H54 (cell line): Measurements from ENCODE around the gene COA8.

Source experiments
- DNase-seq: peaks from one replicate; pipeline ENCODE4 v3.0.0; 2011; ENCODE audit warnings: low spot score, mixed read lengths; ENCODE audit not compliant: insufficient read length
- FAIRE-seq: peaks from 3 replicates; lab custom pipeline; 2011; peaks lifted over from hg19 to GRCh38; lab: Jason Lieb, UNC
- POLR2A ChIP-seq: IDR thresholded peaks from 2 replicates; pipeline ENCODE4 v1.6.1; 2011; ENCODE audit warnings: low read depth, mild to moderate bottlenecking, low read length

COA8 gene

GRCh38 chr14:103545915-103546651, 16.7 kb upstream of the COA8 start:
- no peak for TF ChIP-seq POLR2A
- FAIRE-seq (no peak), DNase-seq (no peak)

GRCh38 chr14:103546652-103547454, 15.9 kb upstream of the COA8 start:
- TF ChIP-seq POLR2A, result no peak
- FAIRE-seq (peak; percentile 61), DNase-seq (peak; percentile 76)

- TF ChIP-seq POLR2A, result no peak
- FAIRE-seq, result no peak
- no peak for DNase-seq
Measured at GRCh38 chr14:103547455-103547940, 15.3 kb upstream of the COA8 start.

GRCh38 chr14:103547941-103548462, 14.8 kb upstream of the COA8 start:
- DNase-seq (no peak), FAIRE-seq (no peak)
- no peak for TF ChIP-seq POLR2A

DNA sequence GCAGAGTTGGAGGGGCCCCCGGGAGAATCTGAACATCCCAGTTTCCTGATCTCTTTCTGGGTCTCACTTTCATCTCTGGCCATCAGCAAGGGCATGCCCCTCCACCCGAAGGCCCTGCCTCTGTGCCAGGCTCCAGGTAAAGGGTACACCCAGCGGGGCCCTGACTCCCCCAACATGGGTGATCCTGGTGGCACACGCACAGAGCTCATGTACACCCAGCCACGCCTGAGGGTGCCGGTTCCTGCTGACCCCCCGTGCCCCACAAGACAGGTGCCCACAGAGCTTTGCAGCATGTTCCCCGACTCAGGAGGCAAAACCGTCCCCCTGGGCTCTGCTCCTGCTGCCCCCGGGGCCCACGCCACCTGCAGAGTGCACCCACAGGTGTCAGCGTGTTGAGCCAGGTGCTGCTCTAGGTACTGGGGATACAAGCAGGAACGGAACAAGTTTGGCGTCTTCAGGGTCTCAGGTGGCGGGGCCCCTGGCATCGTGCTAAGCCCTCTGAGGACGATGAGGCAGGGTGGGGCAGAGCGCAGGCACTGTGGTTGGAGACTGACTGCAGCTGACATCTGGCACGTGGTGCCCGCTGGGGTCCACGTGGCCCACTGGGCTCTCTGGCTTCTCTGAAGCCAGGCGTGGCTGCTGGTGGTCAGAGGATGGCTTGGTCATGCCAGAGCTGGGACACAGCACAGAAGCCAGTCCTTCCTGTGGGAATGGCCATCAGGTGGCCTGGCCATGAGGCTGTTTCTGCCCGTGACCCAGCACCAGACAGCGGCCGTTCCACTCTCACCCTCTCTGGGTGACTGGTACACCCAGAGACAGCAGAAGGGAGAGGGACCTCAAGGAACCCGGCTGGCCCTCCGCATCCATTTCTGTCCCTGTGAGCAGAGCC, 14.1 kb upstream of the COA8 start:
- TF ChIP-seq POLR2A, result no peak
- DNase-seq (no peak), FAIRE-seq (no peak)

DNA sequence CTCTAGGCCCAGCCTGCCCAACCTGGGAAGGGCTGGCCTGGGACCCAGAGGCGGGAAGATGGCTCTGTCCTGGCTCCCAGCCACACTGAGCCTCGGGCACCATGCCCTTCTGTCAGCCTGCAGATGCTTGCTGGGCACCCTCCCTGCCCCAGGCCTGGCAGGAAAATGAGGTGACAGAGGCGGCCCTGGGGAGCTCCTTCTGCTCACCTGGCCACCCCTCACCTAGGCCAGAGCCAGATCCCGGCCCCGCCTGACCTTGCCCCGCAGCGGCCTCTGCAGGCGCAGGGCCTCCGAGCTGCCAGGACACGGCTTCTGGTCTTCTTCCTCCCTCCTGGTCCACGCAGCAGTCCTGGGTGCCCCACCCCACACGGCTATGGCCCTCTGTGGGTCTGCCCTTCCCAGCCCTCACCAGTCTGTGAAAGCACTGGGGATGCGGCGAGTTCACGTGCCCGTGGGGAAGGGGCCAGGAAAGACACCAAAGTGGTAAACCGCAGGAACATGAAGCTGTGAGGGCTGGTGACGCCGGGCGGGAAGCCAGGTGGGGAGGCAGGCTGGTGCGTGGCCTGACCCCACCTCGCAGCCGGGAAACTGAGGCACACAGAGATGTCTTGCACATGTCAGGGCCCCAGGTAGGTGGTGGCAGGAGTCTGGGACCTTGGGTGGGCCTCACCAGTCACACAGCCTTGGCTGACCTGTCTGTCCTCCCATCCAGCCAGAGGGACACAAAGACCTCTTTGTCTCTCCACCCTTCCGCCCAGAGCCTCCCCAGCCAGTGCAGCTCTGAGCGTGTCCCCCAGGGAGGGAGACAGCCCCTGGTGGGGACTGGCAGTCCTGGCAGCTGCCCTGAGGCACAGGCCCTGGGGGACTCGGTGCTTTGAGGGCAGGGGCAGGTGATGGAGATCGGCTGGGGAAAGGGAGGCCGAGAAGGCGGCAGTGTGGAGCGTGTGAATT, 13.1 kb upstream of the COA8 start:
- no peak for DNase-seq
- no peak for TF ChIP-seq POLR2A
- no peak for FAIRE-seq

DNA sequence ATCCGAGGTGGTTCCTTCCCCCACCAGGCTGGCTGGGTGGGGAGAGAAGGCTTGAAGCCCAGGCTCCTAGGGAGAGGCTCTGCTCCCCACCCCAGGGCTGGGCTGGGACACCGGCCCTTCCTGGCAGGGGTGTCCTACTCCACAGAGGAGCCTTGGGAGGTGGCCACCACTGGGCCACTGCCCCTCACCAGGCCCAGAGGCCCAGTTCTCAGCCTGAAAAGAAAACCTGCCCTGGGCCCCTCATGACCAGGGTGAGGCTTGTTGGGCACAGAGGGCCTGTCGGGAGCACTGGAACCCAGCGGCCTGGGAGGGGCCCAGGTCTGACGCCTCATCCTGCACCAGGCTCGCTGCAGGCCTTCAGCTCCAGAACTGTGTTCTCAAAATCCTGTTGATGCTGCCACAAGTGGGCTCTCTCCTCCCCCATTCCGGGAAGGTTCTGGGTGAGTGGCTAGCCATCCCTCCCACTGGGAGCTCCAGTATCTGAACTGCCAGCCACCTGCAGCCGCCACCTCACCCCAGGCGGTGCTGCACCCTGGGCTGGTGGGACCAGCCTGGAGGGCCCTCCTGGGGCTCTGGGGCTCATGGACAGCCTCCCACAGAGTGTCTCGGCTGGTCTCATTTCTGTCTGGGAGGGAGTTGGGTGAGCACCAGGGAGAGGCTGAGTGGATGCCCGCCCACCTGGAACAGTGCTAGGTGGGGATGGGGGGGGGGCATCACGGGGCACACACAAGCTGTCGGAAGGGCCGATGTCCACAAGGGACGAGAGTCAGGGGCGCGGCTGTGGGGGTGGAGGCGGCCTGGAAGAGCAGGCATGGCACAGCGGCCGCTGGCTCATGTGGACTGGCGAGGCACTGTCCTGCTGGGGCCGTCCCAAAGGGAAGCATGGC, 12.1 kb upstream of the COA8 start:
- FAIRE-seq (no peak), DNase-seq (no peak)
- no peak for TF ChIP-seq POLR2A

DNA sequence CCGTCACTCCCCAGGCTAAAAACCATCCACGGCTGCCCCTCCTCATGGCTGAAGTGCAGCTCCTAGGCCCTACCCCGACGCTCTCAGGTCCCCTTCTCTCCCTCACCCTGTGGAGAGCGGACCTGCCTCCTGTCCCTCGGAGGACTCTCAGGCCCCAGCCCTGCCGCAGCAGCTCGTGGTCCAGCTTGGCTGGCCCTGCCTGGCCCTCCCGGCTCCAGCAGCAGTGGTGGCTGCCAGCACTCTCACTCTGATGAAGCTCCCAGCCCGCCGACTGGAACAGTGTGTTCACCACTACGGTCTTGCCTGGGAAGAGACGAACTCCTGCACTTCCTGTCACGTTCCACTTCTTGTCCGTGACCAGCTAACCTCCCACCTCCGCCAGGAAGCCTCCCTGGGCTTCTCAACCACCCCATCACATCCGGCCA, 11.4 kb upstream of the COA8 start:
- no peak for TF ChIP-seq POLR2A
- no peak for FAIRE-seq
- DNase-seq, result no peak

DNA sequence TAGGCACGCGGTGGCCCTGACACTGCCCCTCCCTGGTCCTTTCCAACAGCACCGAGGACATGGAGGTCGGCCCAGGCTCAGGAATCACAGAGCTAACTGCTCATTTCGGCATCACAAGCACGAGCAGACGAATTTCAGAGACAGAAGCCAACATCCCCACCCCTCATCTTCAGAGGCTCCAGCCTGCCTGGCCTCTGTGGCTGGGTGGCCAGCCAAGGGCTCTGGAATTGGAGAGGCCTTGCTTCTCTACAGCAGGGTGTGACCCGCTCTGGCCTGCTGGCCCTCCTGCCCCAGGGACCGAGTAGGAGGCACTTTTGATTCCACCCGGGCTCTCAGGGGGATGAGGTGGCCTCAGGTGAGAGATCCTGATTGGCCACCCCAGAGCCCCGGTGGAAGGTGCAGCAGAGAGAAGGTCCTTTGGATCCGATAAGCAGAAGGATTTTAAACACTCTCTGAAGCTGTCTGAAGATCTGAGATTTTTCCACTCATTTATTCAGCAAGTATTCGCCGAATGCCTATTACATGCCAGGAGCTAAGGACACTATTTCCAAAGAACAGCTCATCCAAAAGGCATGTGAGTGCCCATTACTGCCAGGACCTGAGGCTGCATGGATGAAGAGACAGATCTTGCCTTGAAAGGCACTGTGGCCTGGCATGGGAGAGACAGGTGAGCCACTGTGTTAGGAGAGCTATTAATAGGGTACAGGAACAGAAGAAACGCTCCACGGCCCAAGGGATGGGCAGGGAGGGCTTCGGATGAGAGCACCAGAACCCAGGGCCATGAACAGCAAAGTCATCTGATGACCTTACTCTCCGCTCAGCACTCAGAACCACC, 10.5 kb upstream of the COA8 start:
- DNase-seq, result peak; percentile 70
- peak; percentile 98 for FAIRE-seq
- TF ChIP-seq POLR2A, result no peak

DNA sequence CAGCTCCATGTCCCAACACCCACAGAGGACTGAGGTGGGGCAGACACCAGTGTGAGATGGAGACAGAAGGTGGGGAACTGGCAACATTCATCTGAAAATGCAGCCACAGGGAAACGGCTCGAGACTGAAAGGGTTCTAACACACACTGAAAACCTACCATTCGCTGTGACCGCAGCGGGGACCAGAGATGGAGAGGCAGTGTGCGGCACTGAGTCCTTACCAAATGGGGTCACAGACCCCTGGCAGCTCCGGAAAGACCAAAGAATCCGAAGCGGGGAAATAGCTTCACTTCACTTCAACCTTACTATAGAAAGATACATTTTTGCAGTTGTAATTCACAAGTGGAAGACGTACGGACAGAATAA, 9.9 kb upstream of the COA8 start:
- no peak for TF ChIP-seq POLR2A
- FAIRE-seq, result no peak
- no peak for DNase-seq
